ENCODE results near the gene FCHO2.

- TF ChIP-seq SUZ12 (IDR thresholded peaks at IDR 0.05; ENCODE audit: extremely low read depth, insufficient read depth, insufficient read length): no peak
- TF ChIP-seq ZNF274 (IDR thresholded peaks at IDR 0.05; ENCODE audit: low read depth, low read length): no peak
- no peak for TF ChIP-seq YY1 (IDR thresholded peaks at IDR 0.05; ENCODE audit: insufficient read depth, insufficient read length)
Observed at GRCh38 chr5:72938206-72938605, 17.6 kb upstream of the FCHO2 start.

Measured in NT2/D1 (cell line).